ENCODE results near the gene PLCL2. TPM values are rescaled to one million over a fixed set of nuclear protein-coding genes. Genes with fewer than 3 reads are reported as not detected.

The PLCL2 gene
- total RNA-seq, 2 donors from 2014 or later = 17.8 to 20.5 TPM

DNA sequence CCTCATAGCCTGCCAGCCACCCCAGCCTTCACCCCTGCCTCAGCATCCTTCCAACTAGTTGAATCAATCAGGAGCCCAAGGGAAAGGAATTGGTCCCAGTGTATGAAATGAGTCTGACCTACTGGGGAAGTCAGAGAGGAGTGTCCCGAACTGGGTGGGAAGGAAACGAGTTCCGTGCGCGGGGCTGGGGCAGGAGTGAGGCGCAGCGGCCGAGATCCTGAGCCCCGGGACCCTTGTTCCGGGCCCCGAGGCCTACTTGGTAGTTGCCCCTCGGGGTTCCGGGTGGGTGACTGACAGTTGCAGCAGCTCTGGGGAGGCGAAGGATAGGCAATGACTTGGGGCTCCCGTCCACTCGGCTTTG is 1.1 kb upstream of the PLCL2 start:
- Mint-ChIP-seq H3K27ac (peak overlapping the region; percentile 11 to 88), H3K36me3 (peaks cover 9 to 21% of the 10 kb centered on the region in 2 donors), H3K9me3 (no peaks in the 10 kb centered on the region)
- DNase-seq (ENCODE audit: low spot score in 2 of 2) (no peak), ATAC-seq (no peak)

DNA sequence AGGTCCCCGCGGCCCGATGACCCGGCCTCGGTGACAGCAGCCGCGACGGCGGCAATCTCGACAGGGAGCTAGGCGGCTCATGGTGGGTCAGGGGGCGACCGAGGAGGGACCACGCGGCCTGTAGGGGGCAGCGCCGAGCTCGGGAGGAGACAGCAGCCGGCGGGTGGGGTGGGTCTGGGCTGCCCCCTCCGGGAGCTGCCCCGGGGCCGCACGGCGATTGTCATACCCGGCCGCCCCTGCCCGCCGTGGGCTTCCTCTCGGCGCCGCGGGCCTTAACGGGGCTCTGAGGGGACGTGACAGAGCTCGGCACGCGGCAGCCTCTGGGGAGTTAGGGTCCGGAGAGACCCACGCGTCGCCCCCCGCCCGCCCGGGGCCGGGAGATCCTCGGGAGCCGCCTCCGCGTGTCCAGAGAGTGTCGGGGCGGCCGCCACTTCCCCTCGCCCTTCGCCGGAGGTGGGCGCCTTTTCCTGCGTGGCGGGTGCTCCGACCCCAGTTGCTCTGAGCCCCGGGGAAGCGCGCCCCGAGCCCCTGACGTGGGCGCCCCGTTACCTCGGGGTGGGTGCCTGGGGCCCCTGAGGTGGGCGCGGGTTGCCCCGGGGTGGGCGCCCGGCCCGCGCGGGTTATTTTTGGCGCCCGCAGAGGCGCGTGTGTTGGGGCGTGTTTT is 539 bp upstream of the PLCL2 start:
- DNase-seq (ENCODE audit: low spot score in 2 of 2) (peak; percentile 66 to 75), ATAC-seq (peak; percentile 58 to 62)
- Mint-ChIP-seq H3K27ac (peak overlapping the region; percentile 88 to 97), H3K36me3 (peaks cover 9 to 25% of the 10 kb centered on the region in 2 donors), H3K9me3 (no peaks in the 10 kb centered on the region)

DNA sequence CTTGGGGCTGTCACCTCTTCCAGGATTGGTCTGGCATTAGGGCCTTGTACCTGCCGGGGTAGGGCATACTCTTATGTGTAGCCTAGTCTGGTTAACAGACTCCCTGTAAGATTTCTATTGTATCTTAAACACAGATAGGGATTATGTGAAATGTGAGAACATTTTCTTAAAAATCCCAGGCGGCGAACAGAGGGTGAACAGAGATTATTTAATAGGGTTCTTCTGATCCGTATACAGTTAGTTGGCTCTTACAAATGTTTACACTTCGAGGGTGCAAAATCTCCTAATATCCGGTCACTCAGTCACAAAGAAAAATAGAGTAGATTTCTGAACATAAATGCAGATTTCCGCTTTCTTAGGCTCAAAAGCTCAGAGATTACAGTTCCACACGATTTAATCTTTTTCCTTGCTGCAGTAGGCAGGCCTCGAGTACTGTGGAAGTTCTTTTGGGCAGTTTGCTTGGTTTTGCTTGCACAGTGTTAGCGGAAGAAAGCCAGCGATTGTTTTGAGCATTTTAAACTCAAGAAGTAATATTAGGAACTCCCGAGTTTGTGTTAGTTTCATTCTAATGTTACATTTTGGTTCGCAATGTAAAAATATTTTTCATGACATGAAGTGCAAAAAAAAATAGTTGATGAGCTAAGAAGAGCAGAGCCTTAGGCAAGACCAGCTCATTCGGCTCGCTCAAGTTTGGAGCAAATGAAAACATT is 993 bp downstream of the PLCL2 start:
- peak in 1 of 2 donors; percentile 38 for DNase-seq (ENCODE audit: low spot score in 2 of 2)
- peaks cover 9 to 25% of the 10 kb centered on the region in 2 donors for H3K36me3 Mint-ChIP-seq
- H3K9me3 Mint-ChIP-seq = no peaks in the 10 kb centered on the region
- peak overlapping the region; percentile 88 to 96 for H3K27ac Mint-ChIP-seq
- ATAC-seq = peak; percentile 54 to 58

DNA sequence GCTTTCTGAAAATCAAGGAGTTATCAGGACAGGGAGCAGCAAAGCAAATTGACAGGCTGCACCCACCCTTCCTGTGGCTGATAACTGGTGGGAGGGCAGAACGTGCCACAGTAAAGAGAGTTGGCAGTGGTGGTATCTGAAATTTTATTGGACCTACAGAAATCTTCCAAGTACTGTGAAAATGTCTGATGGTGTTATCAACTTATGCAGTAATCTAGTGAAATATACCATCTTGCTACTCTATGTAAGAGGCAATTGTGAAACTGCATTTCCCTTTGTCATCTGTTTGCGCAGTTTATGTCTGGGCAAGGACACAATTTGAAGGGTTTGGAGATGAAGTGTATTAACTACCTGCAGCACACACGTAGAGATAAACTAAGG is 1.5 kb downstream of the PLCL2 start:
- Mint-ChIP-seq H3K27ac (peak overlapping the region; percentile 88 to 96), H3K36me3 (peaks cover 9 to 25% of the 10 kb centered on the region in 2 donors), H3K9me3 (no peaks in the 10 kb centered on the region)
- ATAC-seq (no peak), DNase-seq (ENCODE audit: low spot score in 2 of 2) (no peak)

DNA sequence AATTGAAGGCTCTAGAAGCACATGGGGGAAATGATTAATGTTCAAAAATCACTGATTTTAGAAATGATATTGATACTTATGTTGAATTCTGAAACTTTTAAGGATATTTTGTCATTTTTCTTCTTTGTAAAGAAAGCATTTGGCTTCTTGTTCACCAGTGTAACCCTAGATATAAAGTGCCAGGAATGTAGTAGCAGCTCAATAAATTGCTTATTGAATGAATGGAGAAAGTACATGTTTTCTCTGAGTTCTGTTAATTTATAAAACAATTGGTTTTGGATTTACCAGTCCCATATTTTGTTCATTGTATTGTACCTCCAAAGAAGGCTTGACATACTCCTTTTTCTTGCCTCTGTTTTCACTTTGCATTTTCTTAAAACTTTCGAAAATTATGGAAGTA is 2.4 kb downstream of the PLCL2 start:
- DNase-seq (ENCODE audit: low spot score in 2 of 2) (no peak), ATAC-seq (no peak)
- H3K9me3 Mint-ChIP-seq = no peaks in the 10 kb centered on the region
- peak overlapping the region; percentile 88 to 98 for H3K27ac Mint-ChIP-seq
- H3K36me3 Mint-ChIP-seq = peaks cover 9 to 25% of the 10 kb centered on the region in 2 donors

DNA sequence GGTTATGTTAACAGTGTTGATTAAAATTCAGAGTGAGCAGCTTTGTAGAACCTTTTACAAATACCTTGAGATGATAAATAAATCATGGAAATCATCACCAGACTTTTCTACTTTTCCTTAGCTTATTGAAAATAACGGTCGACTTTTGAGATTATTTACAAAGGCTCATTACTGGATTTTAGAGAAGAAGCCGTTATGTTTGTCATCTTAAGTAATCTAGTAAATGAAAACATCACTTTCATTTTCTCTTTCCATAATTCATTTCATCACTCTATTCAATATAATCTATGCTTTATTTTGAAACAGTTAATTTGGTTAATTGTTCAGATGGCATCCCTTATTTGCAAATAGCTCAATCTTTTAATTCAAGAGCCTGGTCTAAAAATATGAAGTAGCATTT is 3.6 kb downstream of the PLCL2 start:
- Mint-ChIP-seq H3K9me3 (no peaks in the 10 kb centered on the region), H3K27ac (peak overlapping the region; percentile 88 to 98), H3K36me3 (peaks cover 9 to 25% of the 10 kb centered on the region in 2 donors)
- DNase-seq (ENCODE audit: low spot score in 2 of 2) (no peak), ATAC-seq (no peak)

DNA sequence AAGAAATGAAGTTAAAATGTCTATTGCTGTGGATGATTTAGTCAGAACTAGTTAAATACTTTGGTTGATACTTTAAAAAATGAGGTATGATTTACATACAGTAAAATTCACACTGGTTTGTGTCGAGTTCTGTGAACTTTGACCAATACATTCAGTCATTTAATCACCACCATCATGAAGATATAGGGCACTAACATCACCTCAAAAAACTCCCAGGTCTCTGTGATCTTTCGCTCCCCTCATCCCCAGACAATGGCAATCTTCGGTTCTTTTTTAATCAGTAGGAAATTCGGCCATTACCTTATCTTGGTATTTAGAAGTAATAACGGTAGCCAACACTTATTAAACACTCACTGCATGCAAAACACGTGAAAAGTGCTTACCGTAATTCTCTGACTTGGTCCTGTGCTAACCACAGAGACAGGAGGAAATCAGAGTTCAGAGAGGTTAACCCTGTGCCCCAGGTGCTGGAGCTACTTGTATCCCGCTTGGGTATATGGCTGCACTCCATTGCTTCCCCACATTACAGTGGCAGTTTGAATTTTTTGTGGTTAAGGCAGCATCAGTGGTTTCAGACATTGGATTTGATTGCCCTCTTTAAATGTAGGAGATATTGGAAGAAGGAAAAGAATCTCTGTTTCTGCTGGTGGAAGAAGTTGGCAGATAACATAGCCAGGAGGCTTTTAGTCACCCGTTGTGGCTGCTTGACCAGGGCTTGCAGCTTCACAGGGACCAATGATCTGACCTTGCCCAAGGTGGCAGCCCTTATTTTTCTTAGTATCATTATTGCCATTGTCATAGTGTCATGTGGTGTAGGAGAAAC is 4.2 kb downstream of the PLCL2 start:
- ATAC-seq = peak; percentile 55 to 57
- DNase-seq (ENCODE audit: low spot score in 2 of 2) = no peak
- Mint-ChIP-seq H3K36me3 (peaks cover 9 to 25% of the 10 kb centered on the region in 2 donors), H3K9me3 (no peaks in the 10 kb centered on the region), H3K27ac (peak overlapping the region; percentile 88 to 98)

DNA sequence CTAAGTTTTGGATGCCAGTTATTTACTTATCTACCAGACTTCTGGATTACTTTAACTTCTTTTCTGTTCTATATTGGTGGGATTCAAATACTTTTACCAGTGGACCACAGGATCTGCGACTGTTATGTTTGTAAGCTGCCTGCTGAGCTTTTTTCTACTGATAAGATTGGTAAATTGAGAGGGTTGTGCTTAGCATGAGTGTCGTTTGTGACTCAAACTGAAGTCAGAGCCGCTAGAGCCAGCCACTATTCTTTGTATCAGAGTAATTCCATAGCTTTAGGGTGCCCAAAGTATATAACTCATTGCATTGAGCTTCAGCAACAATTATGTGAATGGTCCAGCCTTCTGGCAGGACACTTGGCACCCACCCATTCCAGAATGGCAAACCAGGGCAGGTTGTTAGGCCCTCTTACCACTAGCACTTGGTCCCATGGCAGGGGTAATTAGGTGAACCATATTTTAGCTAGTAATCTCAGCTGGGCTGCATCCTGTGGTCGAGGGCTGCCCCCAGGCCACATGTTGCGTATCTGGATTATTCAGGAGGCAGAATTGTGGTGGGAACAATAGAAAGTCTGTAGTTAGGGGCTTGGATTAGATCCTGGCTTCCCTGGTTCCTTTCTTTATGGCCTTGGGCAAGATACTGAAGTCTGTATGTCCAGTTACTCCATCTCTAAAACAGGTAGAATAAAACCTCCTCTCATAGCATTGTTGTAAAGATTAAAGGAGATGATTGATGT is 6.0 kb downstream of the PLCL2 start:
- H3K36me3 Mint-ChIP-seq = peaks cover 4 to 19% of the 10 kb centered on the region in 2 donors
- DNase-seq (ENCODE audit: low spot score in 2 of 2) (no peak), ATAC-seq (no peak)
- H3K9me3 Mint-ChIP-seq = no peaks in the 10 kb centered on the region
- H3K27ac Mint-ChIP-seq = no peak overlapping the region

DNA sequence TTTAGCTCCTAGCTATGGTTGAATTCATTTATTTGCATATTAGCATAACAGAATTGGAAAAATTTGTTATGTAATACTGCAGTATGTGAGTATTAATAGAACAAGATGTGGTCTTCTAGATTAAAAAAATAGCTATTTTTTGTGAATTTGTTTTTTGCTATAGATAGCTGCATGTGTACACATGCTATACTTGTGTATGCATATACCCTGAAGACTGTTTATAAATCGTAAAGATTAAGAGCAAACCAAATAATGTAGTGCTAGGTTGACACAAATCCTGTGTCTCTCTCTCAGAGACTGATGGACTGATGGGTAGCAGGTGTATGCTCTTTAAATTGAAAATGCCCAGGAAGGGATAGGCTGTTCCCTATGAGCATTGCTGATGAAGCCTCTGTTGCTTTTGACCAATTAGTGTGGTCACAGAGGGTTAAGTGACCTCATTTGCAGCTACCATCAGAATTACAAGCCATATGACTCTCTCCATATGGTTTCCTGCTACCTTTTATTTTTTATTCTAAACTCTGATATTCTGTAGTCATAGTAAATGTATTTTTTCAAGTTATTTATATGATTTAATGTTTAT is 9.0 kb downstream of the PLCL2 start:
- H3K36me3 Mint-ChIP-seq = peaks cover 3 to 9% of the 10 kb centered on the region in 2 donors
- ATAC-seq (no peak), DNase-seq (ENCODE audit: low spot score in 2 of 2) (no peak)
- no peak overlapping the region for H3K27ac Mint-ChIP-seq
- H3K9me3 Mint-ChIP-seq = no peaks in the 10 kb centered on the region

DNA sequence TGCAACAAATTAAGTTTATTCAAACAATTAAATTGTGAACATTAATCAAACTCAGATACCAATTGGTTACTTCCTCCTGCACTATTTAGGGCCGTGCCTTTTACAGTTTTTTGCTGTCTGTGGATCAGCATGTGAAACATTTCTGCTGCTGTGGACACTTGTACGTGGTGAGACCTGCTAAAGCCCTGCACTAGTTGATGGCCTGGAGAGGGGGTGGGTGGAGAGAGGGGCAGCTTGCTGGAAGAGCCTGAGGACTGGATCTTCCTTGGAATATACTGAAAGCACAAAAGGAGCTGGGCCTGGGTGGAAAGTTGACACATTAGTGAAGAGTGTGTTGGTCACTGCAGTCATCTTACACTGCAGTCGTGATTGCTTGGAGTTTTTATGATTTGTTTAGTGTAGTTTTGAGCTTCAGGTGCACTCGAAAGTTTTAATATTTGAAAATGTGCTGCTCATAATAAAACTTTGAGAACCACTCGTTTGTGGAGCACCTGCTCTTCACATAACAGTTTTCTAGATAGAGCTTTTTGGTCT is 11.4 kb downstream of the PLCL2 start:
- DNase-seq (ENCODE audit: low spot score in 2 of 2) = no peak
- ATAC-seq = no peak
- Mint-ChIP-seq H3K36me3 (peaks cover 0 to 9% of the 10 kb centered on the region in 2 donors), H3K9me3 (no peaks in the 10 kb centered on the region), H3K27ac (peak overlapping the region; percentile 5 to 70)

DNA sequence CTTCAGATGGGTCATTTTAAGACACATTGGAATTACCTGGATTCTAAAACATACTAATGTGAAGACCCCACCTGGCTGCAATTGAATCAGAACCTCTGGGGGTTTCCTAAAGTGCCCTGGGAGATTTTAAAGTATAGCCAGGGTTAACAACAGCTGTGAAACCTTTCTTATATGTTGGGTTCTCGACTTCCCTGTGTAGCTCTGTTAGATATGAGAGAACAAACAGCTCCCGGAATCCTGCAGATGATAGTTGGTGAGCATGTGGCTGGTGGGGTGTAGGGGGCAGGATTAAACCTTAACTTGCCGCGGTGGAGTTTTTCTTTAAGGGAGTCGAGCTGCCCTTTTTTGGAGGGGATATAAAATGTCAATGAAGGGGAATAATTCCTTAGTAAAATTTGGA is 12.1 kb downstream of the PLCL2 start:
- H3K9me3 Mint-ChIP-seq = no peaks in the 10 kb centered on the region
- DNase-seq (ENCODE audit: low spot score in 2 of 2) = no peak
- no peak for ATAC-seq
- H3K36me3 Mint-ChIP-seq = peaks cover 0 to 9% of the 10 kb centered on the region in 2 donors
- H3K27ac Mint-ChIP-seq = peak overlapping the region in 1 of 2 donors; percentile 70

DNA sequence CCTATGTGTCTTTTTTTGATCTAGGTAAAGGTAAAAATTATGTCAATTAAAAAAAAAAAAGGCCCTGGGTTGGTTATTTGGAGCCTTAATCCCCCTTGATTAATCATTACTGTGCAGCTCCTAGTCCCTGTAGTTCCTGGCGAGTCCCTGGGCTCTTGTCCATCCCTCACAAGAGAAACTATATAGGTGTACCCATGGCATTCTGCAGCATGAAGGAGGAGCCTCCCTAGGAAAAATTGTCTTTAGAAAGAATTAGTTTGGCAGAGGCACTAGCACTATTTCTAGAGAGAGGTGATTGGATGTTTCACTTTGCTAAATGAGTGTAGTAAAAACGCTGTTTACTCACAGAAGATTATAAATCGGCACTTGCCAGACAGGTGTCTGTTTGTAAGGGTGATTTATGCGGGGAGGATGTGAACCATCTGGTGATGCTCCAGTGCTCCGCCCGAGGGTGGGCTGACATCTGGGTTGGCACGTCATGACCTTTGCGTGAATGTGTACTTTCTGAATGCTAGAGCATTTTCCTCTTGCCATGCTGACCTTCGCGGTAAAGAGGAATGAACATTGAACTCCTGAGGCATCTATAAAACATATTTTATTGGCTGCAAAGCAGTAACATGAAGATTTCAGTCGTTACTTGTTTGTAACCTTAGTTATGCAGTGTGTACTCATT is 12.6 kb downstream of the PLCL2 start:
- no peaks in the 10 kb centered on the region for H3K9me3 Mint-ChIP-seq
- H3K27ac Mint-ChIP-seq = peak overlapping the region; percentile 53 to 70
- H3K36me3 Mint-ChIP-seq = peaks cover 0 to 9% of the 10 kb centered on the region in 2 donors
- DNase-seq (ENCODE audit: low spot score in 2 of 2) (no peak), ATAC-seq (peak; percentile 75 to 80)

DNA sequence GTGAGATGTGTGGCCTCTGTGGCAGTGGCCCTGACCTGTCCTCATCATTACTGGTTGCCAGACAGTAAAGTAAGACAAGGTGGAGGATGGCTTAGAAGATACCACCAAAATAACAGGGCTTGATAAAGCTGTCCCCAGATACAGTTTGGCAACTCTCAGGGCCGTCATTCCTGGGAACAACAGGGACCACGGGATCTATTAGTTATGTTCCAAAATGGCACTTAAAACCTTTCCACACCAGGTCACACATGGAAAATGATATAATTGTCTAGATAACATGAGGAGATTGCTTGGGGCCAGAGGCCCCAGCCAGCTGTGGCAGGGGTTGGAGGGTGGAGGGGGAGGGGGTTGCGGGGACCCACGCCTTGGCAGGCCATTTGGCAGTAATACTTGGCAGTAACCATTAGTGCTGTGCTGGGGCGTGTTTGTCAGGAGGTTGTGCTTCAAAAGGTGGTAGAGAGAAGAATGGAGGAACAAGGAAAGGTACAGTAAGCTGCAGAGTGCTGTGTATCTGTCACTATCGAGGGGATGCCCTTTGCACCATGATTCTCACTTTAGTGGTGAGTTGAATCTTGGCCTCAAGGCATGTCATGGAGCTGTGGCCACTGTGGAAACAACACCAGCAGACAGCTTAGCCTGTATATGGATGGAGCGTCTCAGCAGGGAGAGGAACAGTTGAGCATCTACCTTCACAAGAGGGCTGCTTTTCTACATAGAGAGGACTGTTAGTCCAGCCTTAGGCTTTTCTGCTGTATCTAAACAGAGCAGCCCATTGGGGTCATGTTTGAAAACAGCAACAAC is 14.0 kb downstream of the PLCL2 start:
- peaks cover 0 to 9% of the 10 kb centered on the region in 2 donors for H3K36me3 Mint-ChIP-seq
- no peak for DNase-seq (ENCODE audit: low spot score in 2 of 2)
- H3K27ac Mint-ChIP-seq = peak overlapping the region; percentile 7 to 70
- H3K9me3 Mint-ChIP-seq = no peaks in the 10 kb centered on the region
- ATAC-seq = peak; percentile 33 to 40

DNA sequence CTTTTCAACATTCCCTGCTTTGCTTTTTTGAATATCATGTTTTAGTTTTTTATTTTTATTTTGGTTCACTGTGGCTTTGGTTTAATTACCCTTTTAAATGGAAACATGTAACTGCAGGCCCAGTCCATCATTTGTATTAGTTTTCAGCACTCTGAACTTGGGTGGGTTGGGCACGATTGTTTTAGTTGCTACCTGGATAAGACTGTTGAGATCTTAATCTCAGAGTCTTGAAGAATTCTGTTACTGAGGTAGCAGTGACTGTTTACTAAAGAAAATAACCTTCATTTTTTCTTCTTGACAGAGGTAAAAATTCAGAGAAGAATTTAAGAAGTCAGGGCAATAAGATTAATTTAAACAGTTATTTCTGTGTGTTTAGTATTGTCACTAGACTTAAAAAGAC is 15.2 kb downstream of the PLCL2 start:
- no peak overlapping the region for H3K27ac Mint-ChIP-seq
- no peak for ATAC-seq

More for the DNA sequence above, 15.2 kb downstream of the PLCL2 start:
- Mint-ChIP-seq H3K36me3 (peaks cover 0 to 20% of the 10 kb centered on the region in 2 donors), H3K9me3 (peaks cover 0 to 4% of the 10 kb centered on the region in 2 donors)
- no peak for DNase-seq (ENCODE audit: low spot score in 2 of 2)

Measured in activated naive CD4-positive, alpha-beta T cell treated with anti-CD3 and anti-CD28 coated beads, Interleukin-2, amount 50 U/mL, for 72 hours (primary cell).